OCI-LY1 (cell line): ENCODE data around the gene CDK16.

Experiments
- CTCF ChIP-seq: fragments of 200-600 bp; sonication (generic), shearing (Covaris generic); IDR thresholded peaks from 2 replicates; pipeline ENCODE4 v1.5.1; 2017; ENCODE audit warnings: mild to moderate bottlenecking, antibody characterized with exemption, low read length, moderate library complexity, mixed read lengths
- EZH2 ChIP-seq: fragments of 200-600 bp; sonication (generic), shearing (Covaris generic); IDR thresholded peaks from 2 replicates; pipeline ENCODE4 v1.8.0; 2017; ENCODE audit warnings: borderline replicate concordance, mixed run types, mild to moderate bottlenecking, antibody characterized with exemption, low read length, moderate library complexity, mixed read lengths

GRCh38 chrX:47198687-47199080 is 19.8 kb upstream of the CDK16 start:
- no peak for TF ChIP-seq CTCF
- no peak for TF ChIP-seq EZH2
